Fibroblast of villous mesenchyme (primary cell): ENCODE measurements around the gene SPPL2C. TPM values are rescaled to one million over a fixed set of nuclear protein-coding genes. Genes with fewer than 3 reads are reported as not detected.

ENCODE experiments used
- DNase-seq: peaks from one replicate; pipeline ENCODE4 v3.0.0-alpha.2; 2010; ENCODE audit warnings: low read depth
- H3K4me3 ChIP-seq: 2 replicates; pipeline ENCODE4 v1.5.1; 2011; ENCODE audit warnings: low read depth, mild to moderate bottlenecking, low read length
- CTCF ChIP-seq: IDR thresholded peaks from 2 replicates; pipeline ENCODE4 v1.5.1; 2012; ENCODE audit warnings: low read depth, mild to moderate bottlenecking, low read length; ENCODE audit not compliant: insufficient read depth
- total RNA-seq: library from RNA; depleted of rRNA; stranded (reverse); fragments of >200 nt; gene quantifications from 2 replicates; pipeline ENCODE4 v1.2.3, GENCODE V29; 2012

The SPPL2C gene
- total RNA-seq, 1 donor = not detected

- H3K4me3 ChIP-seq = no peak overlapping the region
- no peak for TF ChIP-seq CTCF
- no peak for DNase-seq
These were observed 19.4 kb downstream of the SPPL2C start for GRCh38 chr17:45863857-45864654.

GRCh38 chr17:45867171-45867570, 22.5 kb downstream of the SPPL2C start:
- no peak for TF ChIP-seq CTCF
- no peak overlapping the region for H3K4me3 ChIP-seq
- no peak for DNase-seq

- no peak overlapping the region for H3K4me3 ChIP-seq
- no peak for DNase-seq
- no peak for TF ChIP-seq CTCF
These were observed 23.0 kb downstream of the SPPL2C start for GRCh38 chr17:45867702-45868101.

- no peak for TF ChIP-seq CTCF
- DNase-seq = peak; percentile 29
- no peak overlapping the region for H3K4me3 ChIP-seq
These were observed 23.6 kb downstream of the SPPL2C start for GRCh38 chr17:45868276-45868675.

GRCh38 chr17:45869676-45870341, 25.1 kb downstream of the SPPL2C start:
- DNase-seq = no peak
- H3K4me3 ChIP-seq = no peak overlapping the region
- TF ChIP-seq CTCF = no peak

- DNase-seq = no peak
- H3K4me3 ChIP-seq = no peak overlapping the region
- TF ChIP-seq CTCF = no peak
These were observed 25.8 kb downstream of the SPPL2C start for GRCh38 chr17:45870342-45870974.
